SKM-1 treated with dmso at 0.1 percent for 144 hours (cell line): ENCODE data around the gene ABCA1.
"Not testable (repeated sequence)": the region's sequence is repeated elsewhere in the genome, so short reads cannot be mapped to it uniquely, and the experiment has no call there.

Source experiments
- DNase-seq: peaks from one replicate; lab custom pipeline; 2025; ENCODE audit not compliant: unreplicated experiment; lab: John Stamatoyannopoulos, UW

ABCA1 gene

GRCh38 chr9:104869811-104870210 is 58.1 kb downstream of the ABCA1 start:
- DNase-seq, result no peak

GRCh38 chr9:104868687-104869404 is 59.1 kb downstream of the ABCA1 start:
- peak; percentile 77 for DNase-seq

GRCh38 chr9:104868303-104868686 is 59.7 kb downstream of the ABCA1 start:
- no peak for DNase-seq

- no peak for DNase-seq
Observed at GRCh38 chr9:104866191-104866590, 61.8 kb downstream of the ABCA1 start.

DNA sequence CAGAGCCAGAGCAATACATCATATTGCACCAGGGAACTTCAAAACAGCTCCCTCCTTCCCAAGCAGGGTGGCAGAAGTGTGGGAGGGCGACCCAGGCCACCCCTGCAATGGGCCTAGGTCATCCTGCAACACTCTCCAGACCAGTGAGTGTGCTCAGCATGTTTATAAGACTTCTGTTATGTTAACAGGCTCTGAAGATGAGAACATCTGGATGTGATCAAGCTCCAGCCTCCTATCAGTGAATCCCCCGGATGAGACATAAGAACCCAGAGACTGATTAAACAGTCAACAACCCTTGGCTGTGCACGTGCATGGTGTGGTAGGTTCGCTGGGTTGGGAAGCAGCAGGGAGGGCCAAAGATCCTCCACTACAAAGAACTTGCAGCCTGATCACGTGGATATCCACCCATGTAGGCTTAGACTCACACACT is 63.3 kb downstream of the ABCA1 start:
- no peak for DNase-seq

DNA sequence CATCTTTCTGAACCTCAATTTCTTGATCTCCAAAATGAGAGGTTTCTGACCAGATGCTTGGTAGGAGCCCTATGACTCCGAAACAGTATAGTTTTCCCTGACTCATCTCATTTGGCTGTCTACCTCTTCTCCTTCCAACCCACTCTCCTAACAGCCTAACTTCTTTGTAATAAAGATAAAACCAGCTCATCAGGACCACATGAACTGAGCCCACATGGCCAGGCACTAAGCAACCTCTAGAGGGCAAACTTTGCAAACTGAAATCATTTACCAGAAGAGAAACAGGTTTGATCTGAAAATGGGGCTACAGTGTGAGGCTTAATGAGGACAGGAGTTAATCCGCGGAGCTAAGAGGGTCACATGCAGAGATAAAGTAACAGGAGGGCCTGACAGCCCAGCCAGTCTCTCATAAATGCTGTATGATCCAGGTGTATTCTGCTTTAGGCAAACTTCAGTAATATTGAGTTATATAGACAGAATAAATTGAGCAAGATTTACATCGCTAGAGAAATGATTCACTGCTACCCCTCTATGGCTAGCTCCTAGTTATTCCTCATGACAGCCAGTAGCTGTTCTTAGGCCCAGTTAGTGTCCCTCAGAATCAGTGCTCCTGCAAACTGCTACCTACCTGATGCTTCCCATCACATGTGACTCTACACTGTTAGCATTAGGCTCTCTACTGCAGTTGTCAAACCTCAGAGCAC is 64.6 kb downstream of the ABCA1 start:
- no peak for DNase-seq

- DNase-seq, result peak; percentile 44
Observed at GRCh38 chr9:104861397-104861796, 66.6 kb downstream of the ABCA1 start.

DNA sequence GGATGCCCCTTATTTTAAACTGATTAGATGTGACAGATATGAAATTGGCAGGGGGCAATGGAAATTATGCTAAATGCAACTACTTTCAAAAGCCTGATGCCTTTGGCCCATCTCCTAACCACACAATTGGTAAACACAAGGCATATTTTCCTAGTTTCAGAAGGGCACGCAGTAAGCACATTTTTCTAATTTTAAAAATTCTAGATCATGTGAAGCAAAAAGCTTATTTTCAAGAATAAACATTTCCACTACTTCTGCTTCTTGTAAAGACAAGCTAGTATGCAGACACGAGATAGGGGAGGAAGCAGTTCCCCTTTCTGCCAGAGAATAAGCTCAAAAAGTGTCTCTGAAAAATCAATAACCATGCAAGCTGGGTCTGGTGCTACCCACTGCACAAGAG is 67.7 kb downstream of the ABCA1 start:
- peak; percentile 60 for DNase-seq

- no peak for DNase-seq
Observed at GRCh38 chr9:104858846-104859245, 69.1 kb downstream of the ABCA1 start.

GRCh38 chr9:104858271-104858670 is 69.7 kb downstream of the ABCA1 start:
- no peak for DNase-seq

DNA sequence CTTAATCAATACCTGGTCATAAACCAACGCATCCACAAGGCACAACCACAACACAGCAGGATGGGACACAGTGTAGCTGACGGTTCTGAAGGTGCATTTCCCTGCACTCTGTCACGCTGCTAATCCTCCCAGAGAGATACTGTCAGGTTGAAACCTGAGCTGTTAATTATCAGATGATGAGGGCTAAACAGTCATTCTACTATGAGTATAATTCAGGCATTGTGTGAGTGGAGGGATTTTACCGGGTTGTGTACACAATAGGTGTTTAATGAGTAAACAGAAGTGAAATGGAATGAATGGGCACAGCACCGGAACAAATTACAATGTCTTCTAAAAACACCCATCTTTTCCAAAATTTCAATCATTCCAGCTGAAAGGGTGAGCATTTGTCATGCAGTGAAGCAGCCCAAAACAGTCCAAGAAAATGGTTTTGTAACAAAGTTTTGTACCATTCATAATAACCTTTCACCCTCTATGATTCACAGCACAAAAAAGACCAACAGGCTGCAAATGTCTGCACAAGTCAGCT is 71.5 kb downstream of the ABCA1 start:
- DNase-seq, result no peak

- DNase-seq, result no peak
Observed at GRCh38 chr9:104855807-104856206, 72.1 kb downstream of the ABCA1 start.

DNA sequence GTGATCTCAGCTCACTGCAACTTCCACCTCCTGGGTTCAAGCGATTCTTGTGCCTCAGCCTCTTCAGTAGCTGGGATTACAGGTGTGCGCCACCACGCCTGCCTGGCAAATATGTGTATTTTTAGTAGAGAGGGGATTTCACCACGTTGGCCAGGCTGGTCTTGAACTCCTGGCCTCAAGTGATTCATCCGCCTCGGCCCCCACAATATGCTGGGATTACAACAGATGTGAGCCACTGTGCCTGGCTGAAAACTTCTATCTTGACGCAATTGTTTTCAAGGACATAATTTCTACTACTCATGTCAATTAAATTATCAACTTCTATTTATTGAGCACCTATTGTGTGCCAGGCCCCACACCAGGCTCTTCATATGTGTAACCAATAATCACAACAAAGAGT is 72.7 kb downstream of the ABCA1 start:
- not testable (repeated sequence) for DNase-seq

GRCh38 chr9:104854613-104855012 is 73.3 kb downstream of the ABCA1 start:
- DNase-seq, result no peak

GRCh38 chr9:104853683-104854082 is 74.3 kb downstream of the ABCA1 start:
- DNase-seq, result no peak

GRCh38 chr9:104853159-104853558 is 74.8 kb downstream of the ABCA1 start:
- DNase-seq, result no peak

DNA sequence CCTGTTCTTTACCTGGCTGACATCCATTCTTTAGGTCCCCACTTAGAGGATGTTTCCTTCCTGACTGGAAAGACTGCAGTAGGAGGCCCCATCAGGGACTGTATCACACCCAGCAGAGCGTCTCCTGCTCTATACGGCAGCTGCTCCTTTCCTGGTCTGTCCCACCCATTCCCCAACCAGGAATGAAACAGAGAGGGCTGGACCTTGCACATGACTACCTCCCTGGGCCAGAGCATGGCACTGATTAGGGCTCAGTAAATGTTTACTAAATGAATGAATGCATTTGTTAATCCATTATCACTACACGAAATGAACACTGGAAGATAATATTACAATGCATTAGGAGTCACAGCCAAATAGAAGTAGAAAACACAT is 76.4 kb downstream of the ABCA1 start:
- no peak for DNase-seq

GRCh38 chr9:104850786-104851545 is 77.0 kb downstream of the ABCA1 start:
- no peak for DNase-seq

- DNase-seq, result no peak
Observed at GRCh38 chr9:104849023-104849422, 78.9 kb downstream of the ABCA1 start.

- no peak for DNase-seq
Observed at GRCh38 chr9:104844710-104845109, 83.2 kb downstream of the ABCA1 start.

- DNase-seq, result no peak
Observed at GRCh38 chr9:104843644-104844240, 84.2 kb downstream of the ABCA1 start.
